ENCODE data around the gene SERPINI1. TPM values are rescaled to one million over a fixed set of nuclear protein-coding genes. Genes with fewer than 3 reads are reported as not detected.

Gene SERPINI1
- total RNA-seq, 1 donor from 2014 or later: 15.5 TPM

DNA sequence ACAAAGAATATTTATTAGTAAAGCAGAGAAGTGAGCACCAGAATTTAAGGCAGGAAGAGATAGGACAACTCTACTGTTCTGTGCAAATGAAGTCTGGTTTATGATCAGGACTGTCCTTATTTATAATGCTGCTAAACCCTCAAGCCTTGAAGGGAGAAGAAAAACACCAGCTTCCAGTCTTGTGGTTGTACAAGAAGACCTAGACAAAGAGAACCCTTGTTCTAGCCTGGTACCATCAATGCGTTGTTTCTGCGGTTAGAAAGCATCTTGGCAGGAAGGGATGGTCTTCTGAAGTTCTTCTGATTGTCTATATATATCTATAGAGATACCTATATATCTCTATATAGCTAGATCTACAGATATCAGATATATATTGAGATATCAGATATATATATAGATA, 34.6 kb upstream of the SERPINI1 start:
- Mint-ChIP-seq H3K27me3 (ENCODE audit: unreplicated experiment) (no peaks in the 10 kb centered on the region), H3K9me3 (ENCODE audit: unreplicated experiment) (no peaks in the 10 kb centered on the region), H3K4me3 (ENCODE audit: unreplicated experiment) (no peak overlapping the region), H3K36me3 (ENCODE audit: low read depth, unreplicated experiment) (peaks cover 7% of the 10 kb centered on the region), H3K4me1 (ENCODE audit: unreplicated experiment) (no peaks in the 10 kb centered on the region), H3K27ac (ENCODE audit: unreplicated experiment) (no peak overlapping the region)
- no peak for DNase-seq (ENCODE audit: low spot score)
- TF ChIP-seq, protein P1, sequence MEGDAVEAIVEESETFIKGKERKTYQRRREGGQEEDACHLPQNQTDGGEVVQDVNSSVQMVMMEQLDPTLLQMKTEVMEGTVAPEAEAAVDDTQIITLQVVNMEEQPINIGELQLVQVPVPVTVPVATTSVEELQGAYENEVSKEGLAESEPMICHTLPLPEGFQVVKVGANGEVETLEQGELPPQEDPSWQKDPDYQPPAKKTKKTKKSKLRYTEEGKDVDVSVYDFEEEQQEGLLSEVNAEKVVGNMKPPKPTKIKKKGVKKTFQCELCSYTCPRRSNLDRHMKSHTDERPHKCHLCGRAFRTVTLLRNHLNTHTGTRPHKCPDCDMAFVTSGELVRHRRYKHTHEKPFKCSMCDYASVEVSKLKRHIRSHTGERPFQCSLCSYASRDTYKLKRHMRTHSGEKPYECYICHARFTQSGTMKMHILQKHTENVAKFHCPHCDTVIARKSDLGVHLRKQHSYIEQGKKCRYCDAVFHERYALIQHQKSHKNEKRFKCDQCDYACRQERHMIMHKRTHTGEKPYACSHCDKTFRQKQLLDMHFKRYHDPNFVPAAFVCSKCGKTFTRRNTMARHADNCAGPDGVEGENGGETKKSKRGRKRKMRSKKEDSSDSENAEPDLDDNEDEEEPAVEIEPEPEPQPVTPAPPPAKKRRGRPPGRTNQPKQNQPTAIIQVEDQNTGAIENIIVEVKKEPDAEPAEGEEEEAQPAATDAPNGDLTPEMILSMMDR (IDR thresholded peaks at IDR 0.05; ENCODE audit: unreplicated experiment): no peak

DNA sequence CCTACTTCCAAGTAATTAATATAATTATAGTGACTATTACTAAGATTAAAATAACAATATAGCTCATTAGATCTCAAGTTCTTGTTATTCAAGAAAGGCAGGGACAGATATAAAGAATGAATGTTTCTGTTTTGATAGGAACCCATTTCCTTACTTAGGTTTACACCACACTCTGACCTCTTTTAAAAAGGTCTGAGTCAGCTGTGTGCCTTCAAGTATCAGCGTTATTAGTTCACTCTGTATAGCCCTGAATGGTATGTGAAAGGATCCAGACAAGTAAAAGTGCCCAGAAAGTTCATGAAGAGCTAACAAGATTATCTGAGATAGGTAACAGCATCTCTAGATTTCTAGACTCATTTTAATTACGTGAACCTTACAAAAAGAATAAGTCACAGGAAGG, 29.7 kb upstream of the SERPINI1 start:
- DNase-seq (ENCODE audit: low spot score): no peak
- Mint-ChIP-seq H3K27me3 (ENCODE audit: unreplicated experiment) (no peaks in the 10 kb centered on the region), H3K4me1 (ENCODE audit: unreplicated experiment) (peaks cover 11% of the 10 kb centered on the region), H3K4me3 (ENCODE audit: unreplicated experiment) (no peak overlapping the region), H3K9me3 (ENCODE audit: unreplicated experiment) (no peaks in the 10 kb centered on the region), H3K27ac (ENCODE audit: unreplicated experiment) (no peak overlapping the region), H3K36me3 (ENCODE audit: low read depth, unreplicated experiment) (peaks cover 25% of the 10 kb centered on the region)
- TF ChIP-seq, protein P1 (IDR thresholded peaks at IDR 0.05; ENCODE audit: unreplicated experiment): no peak

DNA sequence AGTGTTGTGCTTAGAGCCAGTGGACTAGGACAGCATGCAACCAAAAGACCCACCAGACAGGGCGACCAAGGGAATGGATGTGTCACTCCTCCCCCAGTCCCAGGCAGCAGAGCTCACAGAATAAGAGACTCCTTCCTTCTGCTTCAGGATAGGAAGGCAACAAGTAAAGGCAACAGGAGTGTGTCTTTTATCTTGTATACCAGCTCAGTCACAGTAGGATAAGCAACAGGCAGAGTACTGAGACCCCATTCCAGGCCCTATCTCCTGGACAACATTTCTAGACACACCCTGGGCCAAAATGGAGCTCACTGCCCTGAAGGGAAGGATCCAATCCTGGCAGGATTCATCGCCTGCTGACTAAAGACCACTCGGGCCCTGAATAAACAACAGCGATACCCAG, 25.8 kb upstream of the SERPINI1 start:
- no peak for DNase-seq (ENCODE audit: low spot score)
- peaks cover 25% of the 10 kb centered on the region for H3K4me1 Mint-ChIP-seq (ENCODE audit: unreplicated experiment)
- TF ChIP-seq, protein P1 (IDR thresholded peaks at IDR 0.05; ENCODE audit: unreplicated experiment): no peak
- H3K36me3 Mint-ChIP-seq (ENCODE audit: low read depth, unreplicated experiment): peaks cover 27% of the 10 kb centered on the region
- H3K4me3 Mint-ChIP-seq (ENCODE audit: unreplicated experiment): no peak overlapping the region
- H3K9me3 Mint-ChIP-seq (ENCODE audit: unreplicated experiment): no peaks in the 10 kb centered on the region
- H3K27me3 Mint-ChIP-seq (ENCODE audit: unreplicated experiment): no peaks in the 10 kb centered on the region
- peak overlapping the region; percentile 44 for H3K27ac Mint-ChIP-seq (ENCODE audit: unreplicated experiment)

DNA sequence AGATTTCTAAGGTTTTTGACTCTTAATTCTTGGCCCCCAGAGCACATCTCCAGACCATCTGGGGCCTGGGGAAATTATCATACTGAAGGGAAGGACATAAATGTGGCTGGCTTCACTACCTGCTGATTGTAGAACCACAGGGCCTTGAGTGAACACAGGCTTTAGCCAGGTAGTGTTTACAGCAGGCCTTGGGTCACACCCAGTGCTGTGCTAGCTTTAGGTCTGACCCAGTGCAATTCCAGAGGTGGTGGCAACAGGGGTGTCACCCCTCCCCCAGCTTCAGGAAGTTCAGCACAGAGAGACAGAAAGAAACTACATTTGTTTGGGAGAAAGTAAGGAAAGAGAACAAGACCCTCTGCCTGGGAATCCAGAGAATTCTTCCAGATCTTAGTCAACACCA, 25.0 kb upstream of the SERPINI1 start:
- Mint-ChIP-seq H3K27ac (ENCODE audit: unreplicated experiment) (no peak overlapping the region), H3K4me3 (ENCODE audit: unreplicated experiment) (no peak overlapping the region), H3K9me3 (ENCODE audit: unreplicated experiment) (no peaks in the 10 kb centered on the region), H3K4me1 (ENCODE audit: unreplicated experiment) (peaks cover 34% of the 10 kb centered on the region), H3K27me3 (ENCODE audit: unreplicated experiment) (peaks cover 2% of the 10 kb centered on the region), H3K36me3 (ENCODE audit: low read depth, unreplicated experiment) (peaks cover 27% of the 10 kb centered on the region)
- DNase-seq (ENCODE audit: low spot score): no peak
- TF ChIP-seq, protein P1 (IDR thresholded peaks at IDR 0.05; ENCODE audit: unreplicated experiment): no peak

DNA sequence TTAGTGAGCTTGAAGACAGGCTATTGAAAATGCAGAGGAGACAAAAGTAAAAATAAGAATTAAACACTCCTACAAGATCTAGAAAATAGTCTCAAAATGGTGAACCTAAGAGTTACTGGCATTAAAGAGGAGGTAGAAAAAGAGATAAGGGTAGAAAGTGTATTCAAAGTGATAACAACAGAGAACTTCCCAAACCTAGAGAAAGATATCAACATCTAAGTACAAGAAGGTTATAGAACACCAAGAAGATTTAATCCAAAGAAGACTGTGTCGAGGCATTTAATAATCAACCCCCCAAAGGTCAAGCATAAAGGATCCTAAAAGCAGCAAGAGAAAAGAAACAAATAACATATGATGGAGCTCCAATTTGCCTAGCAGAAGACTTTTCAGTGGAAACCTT, 24.1 kb upstream of the SERPINI1 start:
- Mint-ChIP-seq H3K27me3 (ENCODE audit: unreplicated experiment) (peaks cover 2% of the 10 kb centered on the region), H3K9me3 (ENCODE audit: unreplicated experiment) (no peaks in the 10 kb centered on the region), H3K4me3 (ENCODE audit: unreplicated experiment) (no peak overlapping the region), H3K4me1 (ENCODE audit: unreplicated experiment) (peaks cover 34% of the 10 kb centered on the region), H3K27ac (ENCODE audit: unreplicated experiment) (no peak overlapping the region), H3K36me3 (ENCODE audit: low read depth, unreplicated experiment) (peaks cover 32% of the 10 kb centered on the region)
- DNase-seq (ENCODE audit: low spot score): no peak
- TF ChIP-seq, protein P1 (IDR thresholded peaks at IDR 0.05; ENCODE audit: unreplicated experiment): no peak
